K562 (cell line): Measurements from ENCODE around the gene PDE11A. TPM values are rescaled to one million over a fixed set of nuclear protein-coding genes. Genes with fewer than 3 reads are reported as not detected.

Source experiments
- ATAC-seq: fragments of 200-7000 bp; cut with Tn5 transposase; 3 replicates; pipeline ENCODE4 v1.9.1; 2020; ENCODE audit warnings: moderate library complexity
- BruUV-seq: library from RNA; stranded (reverse); fragments of 400-500 nt; replicated peaks from 2 replicates; lab custom pipeline; 2021; lab: Mats Ljungman, UMichigan
- CTCF ChIA-PET: fragments of 300-600 bp; formaldehyde crosslinking; extraction: SDS; loops from one replicate; lab custom pipeline; 2021; ENCODE audit warnings: low intra/inter-chr PET ratio; lab: Yijun Ruan, JAX
- POLR2A ChIA-PET: fragments of 300-600, 350-650 bp; sonication (Branson Sonifier 250); formaldehyde crosslinking; extraction: SDS; loops from one replicate; lab custom pipeline; 2021; ENCODE audit warnings: antibody characterized with exemption, inconsistent platforms; lab: Yijun Ruan, JAX
- DNase-seq, 4 experiments: peaks; one replicate each; pipeline versions ENCODE4 v3.0.0 to v3.0.0-alpha.2; 2011 to 2018; ENCODE audit warnings: low spot score in 3 of 4, mixed read lengths in 3 of 4; ENCODE audit errors: extremely low read depth in 1 of 4
- FAIRE-seq: peaks from 2 replicates; lab custom pipeline; 2011; peaks lifted over from hg19 to GRCh38; lab: Jason Lieb, UNC
- H2AFZ ChIP-seq: 2 replicates; pipeline ENCODE4 v1.6.0; 2011; ENCODE audit warnings: low read depth, low read length, control low read depth, inconsistent platforms
- H3K27ac ChIP-seq: fragments of 200-600 bp; 3 replicates; pipeline ENCODE4 v1.8.0; 2011; ENCODE audit warnings: low read depth, mild to moderate bottlenecking, control low read depth, inconsistent platforms, low read length, moderate library complexity, mixed read lengths; ENCODE audit errors: extremely low read depth
- H3K27me3 ChIP-seq, 2 experiments: fragments of 300-600 bp in 1 of 2; 2 replicates in 1 of 2; 3 replicates in 1 of 2; pipeline versions ENCODE4 v1.6.0 to v1.8.0; 2011; ENCODE audit warnings: inconsistent platforms in 2 of 2, low read length in 2 of 2, mild to moderate bottlenecking in 1 of 2, mixed read lengths in 1 of 2, moderate library complexity in 1 of 2; ENCODE audit not compliant: control insufficient read depth in 2 of 2, insufficient read depth in 2 of 2
- H3K36me3 ChIP-seq: fragments of 300-600 bp; 3 replicates; pipeline ENCODE4 v1.8.0; 2011; ENCODE audit warnings: mild to moderate bottlenecking, low read length, inconsistent platforms; ENCODE audit not compliant: control insufficient read depth, insufficient read depth
- H3K4me1 ChIP-seq, 2 experiments: fragments of 200-600 bp in 1 of 2; replicated peaks in 1 of 2; 2 replicates in 1 of 2; 3 replicates in 1 of 2; pipeline versions ENCODE4 v1.5.1 to v1.8.0; 2011; ENCODE audit warnings: inconsistent platforms in 2 of 2, low read length in 2 of 2, mild to moderate bottlenecking in 1 of 2, mixed read lengths in 1 of 2, moderate library complexity in 1 of 2; ENCODE audit not compliant: control insufficient read depth in 2 of 2, insufficient read depth in 2 of 2
- H3K4me2 ChIP-seq: 2 replicates; pipeline ENCODE4 v1.6.1; 2011; ENCODE audit warnings: low read length, control low read depth, inconsistent platforms, mixed read lengths; ENCODE audit not compliant: insufficient read depth
- H3K4me3 ChIP-seq: fragments of 200-600 bp; sonication (generic), shearing (Covaris generic); 2 replicates; pipeline ENCODE4 v1.5.1; 2016; ENCODE audit warnings: control low read depth, inconsistent platforms
- H3K79me2 ChIP-seq: fragments of 200-600 bp; 3 replicates; pipeline ENCODE4 v1.8.0; 2011; ENCODE audit warnings: low read length, inconsistent platforms; ENCODE audit not compliant: control insufficient read depth, insufficient read depth
- H3K9ac ChIP-seq, 2 experiments: 2 replicates each; pipeline versions ENCODE4 v1.6.0 to v1.6.1; 2011; ENCODE audit warnings: low read depth in 2 of 2, low read length in 2 of 2, control low read depth in 1 of 2, inconsistent platforms in 1 of 2, mild to moderate bottlenecking in 1 of 2, mixed read lengths in 1 of 2; ENCODE audit not compliant: insufficient read depth in 1 of 2
- H3K9me1 ChIP-seq: one replicate; pipeline ENCODE4 v1.6.0; 2011; ENCODE audit warnings: inconsistent platforms, mild to moderate bottlenecking, low read length, moderate library complexity; ENCODE audit not compliant: control insufficient read depth, insufficient read depth
- H3K9me3 ChIP-seq: replicated peaks from 2 replicates; pipeline ENCODE4 v1.5.1; 2011; ENCODE audit warnings: low read depth, low read length, inconsistent platforms; ENCODE audit not compliant: control insufficient read depth, insufficient read depth
- H4K20me1 ChIP-seq: replicated peaks from 2 replicates; pipeline ENCODE4 v1.6.1; 2011; ENCODE audit warnings: low read length, inconsistent platforms, mixed read lengths; ENCODE audit not compliant: control insufficient read depth, insufficient read depth
- ELF1 ChIP-seq: fragments of 200-800 bp; sonication (Bioruptor generic); IDR thresholded peaks from 2 replicates; pipeline ENCODE4 v1.6.1; 2016; ENCODE audit warnings: missing genetic modification characterization, missing compliant biosample characterization
- HDAC6 ChIP-seq: IDR thresholded peaks from 2 replicates; pipeline ENCODE4 v1.6.1; 2012; ENCODE audit warnings: low read depth, mild to moderate bottlenecking, control low read depth, inconsistent platforms, low read length, moderate library complexity
- HOMEZ ChIP-seq: fragments of 250-450 bp; sonication (Bioruptor Pico); IDR thresholded peaks from 2 replicates; pipeline ENCODE4 v1.4.0; 2020; ENCODE audit warnings: mild to moderate bottlenecking, moderate library complexity
- RNF219 ChIP-seq: fragments of 250-450 bp; sonication (Bioruptor Pico); IDR thresholded peaks from 2 replicates; pipeline ENCODE4 v1.5.0; 2022; ENCODE audit warnings: mild to moderate bottlenecking
- SIN3B ChIP-seq: fragments of 450-650 bp; IDR thresholded peaks from 2 replicates; pipeline ENCODE4 v1.6.1; 2017; ENCODE audit warnings: low read depth, mild to moderate bottlenecking, moderate library complexity
- ZBTB43 ChIP-seq: sonication (generic); formaldehyde crosslinking; IDR thresholded peaks from 2 replicates; pipeline ENCODE4 v1.8.0; 2023; ENCODE audit warnings: mild to moderate bottlenecking, missing genetic modification reagents
- ZNF232 ChIP-seq: sonication (generic); formaldehyde crosslinking; IDR thresholded peaks from 2 replicates; pipeline ENCODE4 v1.8.0; 2022; ENCODE audit warnings: mild to moderate bottlenecking, missing genetic modification reagents
- ZNF318 ChIP-seq, 2 experiments: fragments of 450-650 bp; IDR thresholded peaks; 2 replicates each; pipeline ENCODE4 v1.6.1; 2016; ENCODE audit warnings: mild to moderate bottlenecking in 2 of 2, borderline replicate concordance in 1 of 2, low read depth in 1 of 2, moderate library complexity in 1 of 2
- ZNF384 ChIP-seq: IDR thresholded peaks from 2 replicates; pipeline ENCODE4 v1.6.1; 2012; ENCODE audit warnings: low read depth, low read length, improper control_type of control experiment
- WGBS: fragments of 100-300 bp; shearing (Covaris generic); methylation state at CpG from one replicate; pipeline ENCODE4 v1.1.6; 2016; ENCODE audit warnings: low coverage, mixed read lengths; ENCODE audit not compliant: insufficient coverage; ENCODE audit errors: missing lambda C conversion rate; 5-methylcytosine and 5-hydroxymethylcytosine counted together
- in situ Hi-C: fragments of 300-500 bp; cut with MboI; formaldehyde crosslinking; loops from 4 replicates; pipeline ENCODE4 v1.15.0; 2018; ENCODE audit warnings: inconsistent platforms, mixed read lengths
- intact Hi-C: fragments of 100-400 bp; cut with micrococcal nuclease; formaldehyde crosslinking; loops from 2 replicates; pipeline ENCODE4 v1.14.2; 2022
- polyA plus RNA-seq, 8 experiments: library from polyadenylated mRNA; depleted of rRNA in 4 of 8; stranded (reverse) in 5 of 8; unstranded in 3 of 8; fragments of >200 nt; fragmentation: Nextera tagmentation in 2 of 8; fragmentation: Illumina TruSeq in 1 of 8; extraction: Ambion mirVana in 2 of 8; extraction: Trizol in 1 of 8; gene quantifications; 2 replicates each; pipeline versions ENCODE4 v1.2.1 to v1.2.3, GENCODE V29; 2011 to 2014; ENCODE audit warnings: inconsistent platforms in 1 of 8, missing spikeins in 1 of 8
- total RNA-seq, 7 experiments: library from RNA; depleted of rRNA in 6 of 7; stranded (reverse); fragments of >200 nt in 6 of 7; fragmentation: Illumina TruSeq in 2 of 7; extraction: Trizol in 2 of 7; gene quantifications; 2 replicates each; pipeline versions ENCODE4 v1.2.1 to v1.2.3, GENCODE V29; 2011 to 2021; ENCODE audit warnings: low replicate concordance in 1 of 7

The PDE11A gene
- total and polyA plus RNA-seq, 9 of the 15 experiments (the other 6 are each of a cell fraction or from before 2014, with no cell fraction given), result 3.2 to 22.1 (median 5.7) TPM

DNA sequence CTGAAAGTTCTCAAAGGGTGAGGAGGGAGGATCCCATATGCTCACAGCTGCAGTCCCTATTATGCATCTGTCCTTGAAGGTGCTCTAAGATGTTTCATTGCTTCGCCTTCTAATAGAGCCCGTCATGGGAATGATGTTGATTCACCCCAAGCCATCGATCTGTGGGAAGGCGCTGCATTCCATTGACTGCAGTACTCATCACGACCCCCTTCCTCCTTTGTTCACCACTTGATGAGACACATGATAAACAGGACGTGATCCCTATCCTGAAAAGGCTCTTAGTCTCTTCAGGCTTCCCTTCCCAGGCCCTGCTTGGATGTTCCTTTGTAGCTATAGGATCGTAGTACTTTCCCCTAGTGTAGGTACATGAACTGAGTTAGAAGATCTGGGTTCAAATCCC is 498.2 kb downstream of the PDE11A start:
- Histone ChIP-seq H2AFZ (no peak overlapping the region), H3K36me3 (no peaks in the 10 kb centered on the region), H3K4me1 (no peaks in the 10 kb centered on the region), H3K79me2 (no peaks in the 10 kb centered on the region), H3K27ac (no peak overlapping the region), H3K27me3 (peaks cover 4 to 19% of the 10 kb centered on the region in 2 experiments; a peak in 2 of 5 replicates), H3K9me3 (no peaks in the 10 kb centered on the region), H3K4me2 (no peak overlapping the region), H3K9me1 (no peaks in the 10 kb centered on the region), H3K4me3 (no peak overlapping the region), H3K9ac (no peak overlapping the region), H4K20me1 (no peaks in the 10 kb centered on the region)
- FAIRE-seq (no peak), ATAC-seq (no peak), DNase-seq (no peak)
- no TSS peak for BruUV-seq
- intact Hi-C loops, result no loop called here
- in situ Hi-C loops, result no loop called here
- 7% methylated on average over 7 of the region's 7 CpGs for WGBS
- POLR2A ChIA-PET, result interaction anchor here (0.7 to 2.2 kb wide), 3 partner anchors 10 to 338 kb away, joined by 3 to 8 read pairs (median 3); no protein-coding TSS in a partner anchor
- CTCF ChIA-PET, result no interaction called here
- TF ChIP-seq ZNF232 (CRISPR knock-in tag) (no peak), ZBTB43 (no peak), ZNF384 (no peak), ZNF318 (IDR thresholded peaks at IDR 0.05; ENCODE audit: borderline replicate concordance in 1 of 2, low read depth in 1 of 2) (no peak), HOMEZ (CRISPR knock-in tag) (no peak), ELF1 (tag) (no peak), SIN3B (no peak), HDAC6 (no peak), RNF219 (CRISPR knock-in tag) (no peak)
